ENCODE measurements around the gene STK11.
"Not testable (repeated sequence)": the region's sequence is repeated elsewhere in the genome, so short reads cannot be mapped to it uniquely, and the experiment has no call there.

Gene STK11

GRCh38 chr19:1169411-1169791, 36.2 kb upstream of the STK11 start:
- DNase-seq (ENCODE audit: low read depth in 3 of 3, low spot score in 1 of 3): no peak

DNA sequence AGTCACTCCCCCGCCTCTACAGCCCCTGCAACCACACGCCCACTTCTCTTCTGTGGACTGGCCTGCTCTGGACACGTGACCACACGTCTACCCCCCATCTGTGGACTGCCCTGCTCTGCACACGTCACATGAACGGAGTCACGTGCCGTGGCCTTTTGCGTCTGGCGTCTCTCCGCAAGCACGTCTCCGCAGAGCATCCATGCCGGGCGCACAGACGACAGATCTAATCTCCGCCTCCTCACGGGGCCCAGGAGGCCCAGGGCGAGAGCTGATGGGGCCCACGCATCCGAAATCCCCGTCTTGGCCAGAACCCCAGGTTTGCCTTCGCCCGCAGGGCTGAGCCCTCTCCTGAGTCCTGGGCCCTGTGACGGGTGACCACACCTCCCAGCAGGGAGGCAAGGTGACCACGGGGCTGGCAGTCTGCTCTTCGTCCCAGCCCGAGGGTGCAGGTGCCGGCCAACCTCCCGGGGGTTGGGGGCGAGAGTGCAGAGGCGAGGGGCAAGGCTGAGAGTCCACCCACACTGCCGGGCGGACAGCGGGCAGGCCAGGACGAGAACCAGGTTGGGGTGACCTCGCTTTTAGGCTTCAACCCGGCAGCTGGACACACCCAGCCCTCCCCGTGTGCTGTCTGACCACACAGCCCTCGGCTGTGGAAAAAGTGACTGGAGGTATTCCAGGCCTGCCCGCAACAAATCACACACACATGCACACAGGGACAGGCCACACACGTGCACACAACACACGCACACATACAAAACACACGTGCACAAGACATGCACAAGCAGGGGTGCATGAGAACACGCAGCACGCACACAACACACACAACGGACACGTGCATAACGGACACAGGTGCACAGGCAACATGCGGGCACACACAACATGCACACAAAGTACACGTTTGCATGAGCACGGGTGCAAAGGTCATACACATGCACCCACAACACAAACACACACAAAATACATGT, 35.4 kb upstream of the STK11 start:
- no peak for DNase-seq (ENCODE audit: low read depth in 3 of 3, low spot score in 1 of 3)

DNA sequence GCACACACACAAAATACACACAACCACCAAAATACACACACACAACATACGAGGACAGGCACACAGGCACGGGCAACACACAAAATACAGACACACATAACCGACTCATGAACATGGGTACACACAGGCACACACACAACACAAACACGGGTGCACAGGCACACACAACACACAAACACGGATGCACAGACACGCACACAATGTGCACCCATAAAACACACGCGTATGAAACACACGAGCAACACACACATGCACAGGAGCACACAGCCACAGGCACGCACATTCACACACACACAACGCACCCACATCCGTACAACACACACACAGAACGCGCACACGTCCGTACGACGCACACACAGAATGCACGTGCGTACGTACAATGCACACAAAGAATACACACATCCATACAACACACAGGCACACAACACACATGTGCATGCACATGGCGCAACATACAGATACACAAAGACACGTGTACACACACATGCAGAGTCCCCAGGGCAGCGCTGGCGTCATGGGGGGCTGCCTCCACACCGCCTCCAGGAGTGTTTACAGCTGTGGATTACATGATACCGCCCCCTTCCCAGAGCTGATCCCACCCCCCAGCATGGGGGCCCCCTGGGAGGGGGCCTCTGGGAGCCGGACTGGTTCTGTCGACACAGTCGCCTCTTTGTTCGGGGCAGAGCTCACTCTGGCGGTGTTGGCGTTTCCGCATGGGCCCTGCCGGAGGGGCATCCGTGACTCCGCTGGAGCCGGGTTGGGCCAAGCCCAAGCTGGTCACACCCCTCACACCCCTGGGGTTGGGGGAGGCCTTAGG, 34.4 kb upstream of the STK11 start:
- no peak for DNase-seq (ENCODE audit: low read depth in 3 of 3, low spot score in 1 of 3)

DNA sequence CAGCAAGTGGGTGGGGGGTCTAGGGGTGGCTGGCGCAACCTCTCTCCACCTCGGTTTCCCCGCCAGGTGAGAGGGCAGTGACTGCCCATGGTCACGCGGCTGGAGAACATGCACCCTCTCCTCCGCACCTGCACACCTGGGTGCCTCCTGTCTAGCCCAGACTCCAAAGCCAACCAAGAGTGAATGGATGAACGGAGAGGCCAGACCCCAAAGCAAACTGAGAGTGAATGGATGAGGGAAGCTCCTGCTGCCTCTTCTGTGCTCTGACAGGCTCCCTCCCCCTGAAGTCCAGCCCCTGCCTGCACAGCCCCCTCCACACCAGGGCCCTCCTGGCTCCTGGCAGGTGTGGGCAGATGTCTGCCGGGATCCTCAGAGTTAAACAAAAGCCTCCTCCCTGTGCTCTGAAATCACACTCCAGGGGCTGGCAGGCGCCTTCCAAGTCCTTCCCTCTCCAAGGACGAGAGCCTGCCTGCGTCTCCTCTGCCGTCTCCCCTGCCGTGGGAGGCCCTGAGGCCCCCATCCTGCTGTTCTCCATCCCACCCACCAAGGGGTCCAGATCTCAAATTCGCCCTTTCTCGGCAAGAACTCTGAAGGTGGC, 33.7 kb upstream of the STK11 start:
- no peak for DNase-seq (ENCODE audit: low read depth in 3 of 3, low spot score in 1 of 3)

DNA sequence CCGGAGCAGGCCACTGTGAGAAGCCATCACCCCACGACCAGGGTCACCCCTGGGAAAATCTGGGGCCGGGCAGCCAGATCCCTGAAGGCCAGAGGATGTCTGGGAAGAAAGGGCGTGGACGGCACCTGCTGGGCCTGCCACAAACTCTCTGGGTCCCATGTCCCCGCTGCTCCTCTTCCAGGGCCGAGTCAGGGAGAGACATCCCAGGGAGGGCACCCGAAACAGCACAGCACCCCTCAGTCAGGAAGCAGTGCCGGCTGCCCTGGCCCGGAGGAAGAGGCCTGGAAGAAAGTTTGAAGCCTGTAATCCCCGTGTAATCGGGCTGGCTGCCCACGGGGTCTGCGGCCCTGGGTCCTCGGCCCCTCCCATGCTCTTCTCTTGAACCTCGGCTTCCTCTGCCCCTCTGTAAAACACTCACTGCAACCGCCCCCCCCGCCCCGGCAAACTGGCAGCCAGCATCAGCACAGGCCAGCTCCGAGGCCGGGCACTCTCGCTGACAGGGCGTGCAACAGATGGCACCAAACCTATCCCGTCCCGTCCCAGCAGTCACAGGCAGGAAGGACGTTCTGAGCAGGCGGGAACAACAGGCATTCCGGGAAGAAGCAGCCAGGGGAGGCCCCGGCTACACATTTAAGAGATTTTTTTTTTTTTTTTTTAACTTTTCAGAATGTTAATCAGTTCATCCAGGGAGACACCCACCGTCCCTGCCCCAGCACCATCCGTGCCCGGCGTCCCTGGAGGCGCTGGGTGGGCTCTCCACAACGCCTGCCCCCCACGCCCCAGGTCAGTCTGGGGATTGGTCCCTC, 33.0 kb upstream of the STK11 start:
- no peak for DNase-seq (ENCODE audit: low read depth in 3 of 3, low spot score in 1 of 3)

- no peak for DNase-seq (ENCODE audit: low read depth in 3 of 3, low spot score in 1 of 3)
Measured at GRCh38 chr19:1173159-1173844, 32.3 kb upstream of the STK11 start.

- peak; percentile 81 to 97 (median 83) for DNase-seq (ENCODE audit: low read depth in 3 of 3, low spot score in 1 of 3)
Measured at GRCh38 chr19:1173845-1174809, 31.5 kb upstream of the STK11 start, which contains the start of gene SBNO2. Gene SBNO2 (minus strand): TSS chr19:1174268. CDS start chr19:1154276, 19,992 bp downstream.

- no peak for DNase-seq (ENCODE audit: low read depth in 3 of 3, low spot score in 1 of 3)
Measured at GRCh38 chr19:1177322-1178114, 28.1 kb upstream of the STK11 start.

DNA sequence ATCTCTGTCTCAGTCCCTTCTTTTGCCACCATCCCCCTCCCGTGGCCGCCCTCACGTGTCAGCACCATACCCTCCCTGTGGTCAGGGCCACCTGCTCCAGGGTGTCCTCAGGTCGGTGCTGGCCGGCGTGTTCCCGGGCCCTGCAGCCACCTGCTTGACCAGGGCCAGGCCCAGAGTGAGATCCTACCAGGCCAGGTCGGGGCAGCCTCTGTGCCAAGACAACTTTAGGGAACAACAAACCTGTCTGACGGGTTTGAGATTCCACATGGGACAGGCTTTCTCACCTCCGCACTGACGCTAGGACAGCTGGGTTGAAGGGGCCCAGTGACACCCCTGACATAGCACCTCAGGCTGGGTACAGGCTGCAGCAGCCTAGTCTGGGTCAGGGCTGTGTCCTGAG, 24.0 kb upstream of the STK11 start:
- no peak for DNase-seq (ENCODE audit: low read depth in 3 of 3, low spot score in 1 of 3)

GRCh38 chr19:1182068-1182467, 23.5 kb upstream of the STK11 start:
- no peak for DNase-seq (ENCODE audit: low read depth in 3 of 3, low spot score in 1 of 3)

DNA sequence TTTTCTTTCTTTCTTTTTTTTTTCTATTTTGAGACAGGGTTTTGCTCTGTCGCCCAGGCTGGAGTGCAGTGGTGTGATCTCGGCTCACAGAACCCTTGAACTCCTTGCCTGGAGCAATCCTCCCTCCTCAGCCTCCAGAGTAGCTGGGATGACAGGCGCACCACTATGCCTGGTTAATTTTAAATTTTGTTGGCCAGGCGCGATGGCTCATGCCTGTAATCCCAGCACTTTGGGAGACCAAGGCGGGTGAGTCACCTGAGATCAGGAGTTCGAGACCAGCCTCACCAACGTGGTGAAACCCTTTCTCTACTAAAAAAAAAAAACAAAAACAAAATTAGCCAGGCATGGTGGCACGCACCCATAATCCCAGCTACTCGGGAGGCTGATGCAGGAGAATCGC, 22.9 kb upstream of the STK11 start:
- no peak for DNase-seq (ENCODE audit: low read depth in 3 of 3, low spot score in 1 of 3)

DNA sequence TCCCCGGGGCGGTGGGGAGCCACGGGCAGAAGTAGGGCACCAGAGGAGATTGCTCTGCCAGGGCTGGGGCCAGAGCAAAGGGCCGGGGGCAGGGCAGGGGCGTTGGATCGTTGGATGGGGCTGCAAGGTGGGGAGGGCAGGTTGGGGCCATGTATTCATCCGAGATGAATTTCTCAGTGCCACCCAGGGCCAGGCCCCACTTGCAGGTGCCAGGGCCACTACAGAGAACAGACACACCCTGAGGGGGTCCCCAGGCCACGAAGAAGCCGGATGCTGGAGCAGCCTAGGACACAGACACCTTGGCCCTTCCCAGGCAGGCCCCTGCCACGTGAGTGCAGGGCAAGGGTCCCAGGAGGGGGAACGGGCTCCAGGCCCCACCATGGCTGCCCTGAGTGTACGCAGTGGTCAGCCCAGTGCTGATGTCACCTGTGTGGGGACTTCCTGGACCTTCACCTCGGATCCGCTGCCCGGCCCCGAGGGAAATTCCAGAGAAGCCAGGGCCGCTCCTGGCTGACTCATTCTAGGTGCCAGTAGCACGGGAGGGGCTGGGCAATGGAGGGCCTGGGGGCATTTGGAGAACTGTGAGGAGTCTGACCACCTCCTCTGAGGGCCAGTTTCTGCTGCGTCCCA, 21.9 kb upstream of the STK11 start:
- DNase-seq (ENCODE audit: low read depth in 3 of 3, low spot score in 1 of 3): no peak

DNA sequence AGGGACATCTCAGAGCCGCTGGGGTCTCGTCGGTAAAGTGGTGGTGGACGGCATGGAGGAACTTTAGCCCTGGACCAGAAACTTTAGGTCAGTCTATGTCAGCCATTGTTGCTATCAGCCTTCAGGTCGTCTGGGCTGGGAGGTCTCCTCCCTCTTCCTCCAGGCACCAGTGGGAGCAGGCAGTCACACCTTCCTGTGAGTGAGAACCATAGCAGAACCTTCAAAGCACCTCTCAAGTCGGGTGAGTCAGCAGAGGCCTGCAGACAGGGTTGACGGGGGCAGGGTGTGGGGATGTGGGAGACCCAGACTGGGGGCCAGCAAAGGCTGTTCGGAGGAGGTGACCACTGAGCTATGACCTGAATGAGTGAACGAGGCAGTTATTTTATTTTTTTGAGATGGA, 16.2 kb upstream of the STK11 start:
- peak in 1 of 3 donors; percentile 27 for DNase-seq (ENCODE audit: low read depth in 3 of 3, low spot score in 1 of 3)

DNA sequence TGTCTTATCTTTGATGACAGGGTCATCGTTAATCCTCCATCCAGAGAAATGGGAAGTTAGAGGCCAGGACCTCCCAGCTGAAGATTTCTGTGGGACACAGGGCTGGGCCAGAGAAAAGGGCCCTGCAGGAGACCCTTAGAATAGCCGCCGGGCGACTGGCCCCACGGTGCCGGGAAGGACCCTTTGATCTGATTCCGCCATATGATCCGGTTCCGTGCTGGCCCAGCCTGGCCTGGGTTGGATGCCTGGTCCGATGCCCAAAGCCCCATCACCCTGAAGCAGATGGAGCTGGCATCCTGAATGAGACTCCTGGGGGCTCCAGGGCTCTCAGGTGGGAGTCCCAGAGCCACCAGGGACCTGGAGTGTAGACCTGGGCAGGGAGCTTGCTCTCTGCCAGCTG, 6.0 kb upstream of the STK11 start:
- no peak for DNase-seq (ENCODE audit: low read depth in 3 of 3, low spot score in 1 of 3)

- not testable (repeated sequence) for DNase-seq (ENCODE audit: low read depth in 3 of 3, low spot score in 1 of 3)
Measured at GRCh38 chr19:1200614-1201013, 5.0 kb upstream of the STK11 start.

GRCh38 chr19:1206150-1206863, 729 bp downstream of the STK11 start:
- no peak for DNase-seq (ENCODE audit: low read depth in 3 of 3, low spot score in 1 of 3)

- no peak for DNase-seq (ENCODE audit: low read depth in 3 of 3, low spot score in 1 of 3)
Measured at GRCh38 chr19:1206864-1207450, 1.4 kb downstream of the STK11 start.

All from stimulated activated CD4-positive, alpha-beta T cell treated with anti-CD3 and anti-CD28 coated beads, TNF-alpha, amount 100 ng/mL, for 1 hour (primary cell).